AG09309 (cell line): ENCODE results near the gene ARMC2.

Experiments
- DNase-seq: peaks from one replicate; pipeline ENCODE4 v3.0.0-alpha.2; 2010; ENCODE audit warnings: low read depth
- H3K4me3 ChIP-seq: 2 replicates; pipeline ENCODE4 v1.5.1; 2011; ENCODE audit warnings: mild to moderate bottlenecking, low read depth, low read length, moderate library complexity; ENCODE audit not compliant: control insufficient read depth
- TF ChIP-seq, protein P1 (sequence below): IDR thresholded peaks from 2 replicates; pipeline ENCODE4 v1.5.1; 2011; ENCODE audit warnings: mild to moderate bottlenecking, low read depth, low read length, inconsistent platforms; ENCODE audit not compliant: insufficient read depth, control insufficient read depth; ENCODE audit errors: missing control alignments

ARMC2 gene, protein sequence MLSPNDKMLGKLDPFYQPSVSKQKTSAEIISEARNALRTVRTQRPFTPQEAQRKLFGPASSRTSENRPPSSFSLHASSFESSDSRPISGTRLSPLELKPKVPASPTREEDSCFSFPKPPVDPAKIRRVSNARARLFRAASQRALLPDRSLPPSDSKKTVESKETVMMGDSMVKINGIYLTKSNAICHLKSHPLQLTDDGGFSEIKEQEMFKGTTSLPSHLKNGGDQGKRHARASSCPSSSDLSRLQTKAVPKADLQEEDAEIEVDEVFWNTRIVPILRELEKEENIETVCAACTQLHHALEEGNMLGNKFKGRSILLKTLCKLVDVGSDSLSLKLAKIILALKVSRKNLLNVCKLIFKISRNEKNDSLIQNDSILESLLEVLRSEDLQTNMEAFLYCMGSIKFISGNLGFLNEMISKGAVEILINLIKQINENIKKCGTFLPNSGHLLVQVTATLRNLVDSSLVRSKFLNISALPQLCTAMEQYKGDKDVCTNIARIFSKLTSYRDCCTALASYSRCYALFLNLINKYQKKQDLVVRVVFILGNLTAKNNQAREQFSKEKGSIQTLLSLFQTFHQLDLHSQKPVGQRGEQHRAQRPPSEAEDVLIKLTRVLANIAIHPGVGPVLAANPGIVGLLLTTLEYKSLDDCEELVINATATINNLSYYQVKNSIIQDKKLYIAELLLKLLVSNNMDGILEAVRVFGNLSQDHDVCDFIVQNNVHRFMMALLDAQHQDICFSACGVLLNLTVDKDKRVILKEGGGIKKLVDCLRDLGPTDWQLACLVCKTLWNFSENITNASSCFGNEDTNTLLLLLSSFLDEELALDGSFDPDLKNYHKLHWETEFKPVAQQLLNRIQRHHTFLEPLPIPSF

GRCh38 chr6:108848116-108848868 is at the start of gene ARMC2:
ARMC2 (plus strand) TSS chr6:108848422; CDS start chr6:108854268, 5,846 bp downstream.
- peak within 1 kb of the TSS; percentile 59 for H3K4me3 ChIP-seq
- DNase-seq: peak; percentile 28
- TF ChIP-seq, protein P1, sequence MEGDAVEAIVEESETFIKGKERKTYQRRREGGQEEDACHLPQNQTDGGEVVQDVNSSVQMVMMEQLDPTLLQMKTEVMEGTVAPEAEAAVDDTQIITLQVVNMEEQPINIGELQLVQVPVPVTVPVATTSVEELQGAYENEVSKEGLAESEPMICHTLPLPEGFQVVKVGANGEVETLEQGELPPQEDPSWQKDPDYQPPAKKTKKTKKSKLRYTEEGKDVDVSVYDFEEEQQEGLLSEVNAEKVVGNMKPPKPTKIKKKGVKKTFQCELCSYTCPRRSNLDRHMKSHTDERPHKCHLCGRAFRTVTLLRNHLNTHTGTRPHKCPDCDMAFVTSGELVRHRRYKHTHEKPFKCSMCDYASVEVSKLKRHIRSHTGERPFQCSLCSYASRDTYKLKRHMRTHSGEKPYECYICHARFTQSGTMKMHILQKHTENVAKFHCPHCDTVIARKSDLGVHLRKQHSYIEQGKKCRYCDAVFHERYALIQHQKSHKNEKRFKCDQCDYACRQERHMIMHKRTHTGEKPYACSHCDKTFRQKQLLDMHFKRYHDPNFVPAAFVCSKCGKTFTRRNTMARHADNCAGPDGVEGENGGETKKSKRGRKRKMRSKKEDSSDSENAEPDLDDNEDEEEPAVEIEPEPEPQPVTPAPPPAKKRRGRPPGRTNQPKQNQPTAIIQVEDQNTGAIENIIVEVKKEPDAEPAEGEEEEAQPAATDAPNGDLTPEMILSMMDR: no peak

GRCh38 chr6:108798670-108799353 is 49.4 kb upstream of the ARMC2 start:
- DNase-seq: no peak
- TF ChIP-seq, protein P1: no peak
- H3K4me3 ChIP-seq: no peak overlapping the region

DNA sequence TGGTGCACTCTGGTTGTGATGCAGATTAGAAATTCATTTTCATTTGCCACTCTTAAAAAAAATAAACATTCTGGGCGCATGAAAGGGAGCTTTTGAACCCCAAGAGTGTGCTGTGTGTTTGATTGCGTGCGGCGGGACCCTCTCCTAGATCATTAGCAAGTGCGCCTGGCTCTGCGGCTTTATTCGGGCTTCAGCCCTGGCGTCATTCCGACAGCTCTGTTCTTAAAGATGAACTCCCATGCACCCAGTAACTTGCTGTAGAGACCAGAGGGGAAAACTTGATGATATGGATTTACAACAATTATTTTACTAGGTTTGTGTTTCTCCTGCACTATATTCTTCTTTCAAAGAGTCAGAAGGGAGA is 48.9 kb upstream of the ARMC2 start:
- TF ChIP-seq, protein P1: no peak
- no peak overlapping the region for H3K4me3 ChIP-seq
- DNase-seq: no peak

DNA sequence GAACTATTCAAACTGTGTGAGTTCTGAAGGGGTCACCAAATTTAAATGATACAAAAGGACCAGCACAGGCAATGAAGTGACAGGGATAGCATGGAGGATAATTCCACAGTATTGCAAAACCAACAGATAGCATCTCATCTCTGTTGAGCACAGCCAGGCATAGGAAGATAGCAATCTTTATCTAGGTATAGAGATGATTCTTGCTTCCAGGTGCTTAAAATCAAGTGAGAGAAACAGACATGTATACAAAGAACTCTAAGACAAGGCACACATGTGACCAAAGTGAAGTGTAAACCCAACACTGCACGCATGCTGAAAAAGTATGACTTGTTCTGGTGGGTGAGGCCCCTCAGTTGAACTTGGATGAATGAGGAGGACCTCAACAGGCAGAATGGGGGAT is 48.4 kb upstream of the ARMC2 start:
- DNase-seq: no peak
- H3K4me3 ChIP-seq: no peak overlapping the region
- TF ChIP-seq, protein P1: no peak

- H3K4me3 ChIP-seq: no peak overlapping the region
- DNase-seq: peak; percentile 51
- TF ChIP-seq, protein P1: no peak
Measured at GRCh38 chr6:108800427-108800864, 47.8 kb upstream of the ARMC2 start.

DNA sequence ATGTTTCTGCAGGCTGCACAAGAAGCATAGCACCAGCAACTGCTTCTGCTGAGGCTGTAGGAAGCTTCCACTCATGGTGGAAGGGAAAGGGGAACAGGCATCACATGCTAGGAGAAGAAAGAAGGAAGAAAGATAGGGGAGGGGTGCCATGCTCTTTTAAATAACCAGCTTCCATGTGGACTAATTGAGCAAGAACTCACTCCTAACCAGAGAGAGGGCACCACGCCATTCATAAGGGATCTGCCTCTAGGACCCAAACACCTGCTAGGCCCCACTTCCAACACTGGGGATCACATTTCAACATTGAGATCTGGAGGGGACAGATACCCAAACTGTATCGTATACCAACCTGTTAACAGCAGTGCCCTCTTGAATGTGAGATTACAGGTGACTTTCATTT is 46.9 kb upstream of the ARMC2 start:
- DNase-seq: no peak
- no peak overlapping the region for H3K4me3 ChIP-seq
- TF ChIP-seq, protein P1: no peak
